Measurements from ENCODE around the gene ZNF48. TPM values are rescaled to one million over a fixed set of nuclear protein-coding genes. Genes with fewer than 3 reads are reported as not detected.
A peak's percentile ranks its signal among the peaks of the same experiment; 100 is the strongest.

The ZNF48 gene
- total RNA-seq, 1 donor: 10.9 TPM

- Histone ChIP-seq H4K20me1 (ENCODE audit: insufficient read depth, low read length) (peaks cover 43% of the 10 kb centered on the region), H3K27me3 (ENCODE audit: insufficient read depth, low read length) (no peaks in the 10 kb centered on the region), H3K4me2 (ENCODE audit: insufficient read depth, low read length) (peak overlapping the region; percentile 98), H3K4me1 (ENCODE audit: insufficient read depth, low read length) (peaks cover 24% of the 10 kb centered on the region), H3K27ac (ENCODE audit: low read depth, low read length) (peak overlapping the region; percentile 77), H2AFZ (ENCODE audit: low read length) (peak overlapping the region; percentile 5), H3K36me3 (ENCODE audit: insufficient read depth, low read length) (peaks cover 16% of the 10 kb centered on the region), H3K79me2 (ENCODE audit: insufficient read depth, low read length) (peaks cover 58% of the 10 kb centered on the region), H3K4me3 (ENCODE audit: insufficient read depth, low read length) (peak overlapping the region; percentile 82), H3K9me3 (ENCODE audit: low read depth, low read length) (no peaks in the 10 kb centered on the region)
- peak; percentile 89 for DNase-seq (ENCODE audit: insufficient read length, low spot score, missing footprints)
- no peak for TF ChIP-seq CTCF (IDR thresholded peaks at IDR 0.05; ENCODE audit: extremely low read depth, low read depth, low read length)
Measured at GRCh38 chr16:30369091-30369937, 25.9 kb upstream of the ZNF48 start.

DNA sequence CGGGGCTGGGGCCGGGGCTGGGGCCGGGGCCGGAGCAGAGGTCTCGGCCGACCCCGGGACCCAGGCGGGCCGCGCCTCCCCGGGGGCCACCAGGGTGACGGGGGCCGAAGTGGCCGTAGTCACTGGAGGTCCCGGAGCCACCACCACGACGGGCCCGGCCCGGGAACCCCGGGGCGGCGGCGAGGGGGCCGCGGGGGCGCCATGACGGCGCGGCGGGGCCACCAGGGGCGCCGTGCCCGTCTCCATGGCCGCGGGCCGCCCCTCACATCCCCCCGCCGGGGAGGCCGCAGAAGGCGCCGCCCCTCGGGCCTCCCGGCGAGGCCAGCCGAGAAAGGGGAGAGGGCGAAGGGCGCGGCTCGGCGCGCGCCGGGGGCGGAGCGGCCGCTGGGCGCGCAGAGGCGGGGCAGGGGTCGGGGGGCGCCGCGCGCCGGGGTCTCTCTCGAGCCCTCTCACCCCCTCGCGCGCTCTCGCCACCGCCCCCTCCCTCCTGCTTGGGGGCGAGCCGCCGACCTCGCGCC is 25.2 kb upstream of the ZNF48 start:
- no peak overlapping the region for H3K27ac ChIP-seq (ENCODE audit: low read depth, low read length)
- peaks cover 40% of the 10 kb centered on the region for H4K20me1 ChIP-seq (ENCODE audit: insufficient read depth, low read length)
- DNase-seq (ENCODE audit: insufficient read length, low spot score, missing footprints): no peak
- peak overlapping the region; percentile 82 for H3K4me3 ChIP-seq (ENCODE audit: insufficient read depth, low read length)
- peaks cover 10% of the 10 kb centered on the region for H3K36me3 ChIP-seq (ENCODE audit: insufficient read depth, low read length)
- no peak for TF ChIP-seq CTCF (IDR thresholded peaks at IDR 0.05; ENCODE audit: extremely low read depth, low read depth, low read length)
- peaks cover 24% of the 10 kb centered on the region for H3K4me1 ChIP-seq (ENCODE audit: insufficient read depth, low read length)
- no peaks in the 10 kb centered on the region for H3K27me3 ChIP-seq (ENCODE audit: insufficient read depth, low read length)
- H2AFZ ChIP-seq (ENCODE audit: low read length): no peak overlapping the region
- no peaks in the 10 kb centered on the region for H3K9me3 ChIP-seq (ENCODE audit: low read depth, low read length)
- peak overlapping the region; percentile 98 for H3K4me2 ChIP-seq (ENCODE audit: insufficient read depth, low read length)
- H3K79me2 ChIP-seq (ENCODE audit: insufficient read depth, low read length): peaks cover 51% of the 10 kb centered on the region

DNA sequence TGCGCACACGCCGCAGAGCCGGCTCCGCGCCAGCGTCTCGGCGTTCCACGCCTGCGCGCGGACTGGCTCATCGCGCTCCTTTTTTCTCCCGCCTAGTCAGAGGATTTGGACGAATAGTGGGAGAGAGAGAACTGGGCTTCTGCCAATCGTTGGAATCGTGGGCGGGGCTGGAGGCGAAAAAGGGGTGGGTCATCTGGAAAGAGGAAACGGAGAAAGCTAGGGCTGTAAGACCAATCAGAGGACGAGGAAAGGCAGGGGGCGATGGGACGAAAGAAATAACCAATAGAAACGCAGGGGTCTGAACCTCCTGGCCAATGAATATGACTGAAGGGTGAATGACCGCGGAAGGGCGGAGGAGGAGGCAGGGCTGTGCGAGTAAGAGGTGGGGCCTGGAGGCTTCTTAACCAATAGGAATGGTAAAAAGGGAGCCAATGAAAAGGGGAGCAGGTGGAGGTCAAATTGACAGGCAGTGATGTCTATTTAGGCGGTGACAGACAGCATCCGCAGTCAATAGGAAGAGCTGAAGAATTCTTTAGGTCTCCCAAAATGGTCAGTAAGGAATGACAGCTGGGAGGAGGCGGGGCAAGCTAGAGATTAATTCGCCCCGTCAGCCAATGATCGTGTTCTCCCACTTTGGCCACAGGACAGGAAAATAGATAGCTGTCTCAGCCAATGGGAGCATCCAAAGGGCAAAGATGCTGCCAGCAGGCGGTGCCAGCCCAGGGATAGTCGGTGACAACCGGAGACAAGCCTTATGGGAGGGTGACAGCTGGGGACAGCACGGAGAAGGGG is 24.6 kb upstream of the ZNF48 start, which contains the start of gene TBC1D10B:
TSS of gene TBC1D10B (minus strand) at position 39 of the 792 bp plus-strand sequence. CDS start 311 bp downstream, outside the sequence.
- peak; percentile 100 for DNase-seq (ENCODE audit: insufficient read length, low spot score, missing footprints)
- H3K27ac ChIP-seq (ENCODE audit: low read depth, low read length): peak within 1 kb of the TSS; percentile 77
- no peak for TF ChIP-seq CTCF (IDR thresholded peaks at IDR 0.05; ENCODE audit: extremely low read depth, low read depth, low read length)
- peaks cover 24% of the 10 kb centered on the region for H3K4me1 ChIP-seq (ENCODE audit: insufficient read depth, low read length)
- H2AFZ ChIP-seq (ENCODE audit: low read length): peak within 1 kb of the TSS; percentile 90
- peak within 1 kb of the TSS; percentile 82 for H3K4me3 ChIP-seq (ENCODE audit: insufficient read depth, low read length)
- peaks cover 3% of the 10 kb centered on the region for H3K36me3 ChIP-seq (ENCODE audit: insufficient read depth, low read length)
- peak within 1 kb of the TSS; percentile 98 for H3K4me2 ChIP-seq (ENCODE audit: insufficient read depth, low read length)
- H3K79me2 ChIP-seq (ENCODE audit: insufficient read depth, low read length): peaks cover 45% of the 10 kb centered on the region
- peaks cover 34% of the 10 kb centered on the region for H4K20me1 ChIP-seq (ENCODE audit: insufficient read depth, low read length)
- no peaks in the 10 kb centered on the region for H3K27me3 ChIP-seq (ENCODE audit: insufficient read depth, low read length)
- no peaks in the 10 kb centered on the region for H3K9me3 ChIP-seq (ENCODE audit: low read depth, low read length)

All from osteoblast (primary cell).